ENCODE measurements around the gene CLCN7. TPM values are rescaled to one million over a fixed set of nuclear protein-coding genes. Genes with fewer than 3 reads are reported as not detected.

The CLCN7 gene
- polyA plus RNA-seq, 1 of the 3 experiments (the other 2 are of a cell fraction), result 44.3 TPM

DNA sequence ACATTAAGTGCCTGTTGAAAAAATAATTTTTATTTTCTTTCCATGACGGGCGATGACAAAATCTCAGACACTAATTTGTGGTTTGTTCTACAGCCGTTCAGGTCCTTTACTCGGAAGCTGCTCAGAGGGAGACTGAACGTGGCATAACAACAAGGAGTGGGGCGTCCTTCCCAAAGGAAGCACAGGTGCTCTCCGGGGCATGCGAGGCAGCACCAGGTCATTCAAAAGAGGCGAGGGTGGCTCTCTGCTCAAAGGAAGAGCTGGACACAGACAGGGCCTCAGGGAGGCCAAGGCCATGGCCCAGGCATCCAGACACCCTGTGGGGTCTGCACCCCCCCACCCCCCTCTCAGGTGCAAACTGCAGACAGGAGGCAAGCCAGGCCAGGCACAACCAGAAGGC is 76.5 kb downstream of the CLCN7 start:
- POLR2A ChIA-PET, result no interaction called here
- H3F3A ChIP-seq (replicated peaks; ENCODE audit: insufficient read depth), result no peaks in the 10 kb centered on the region
- no peaks in the 10 kb centered on the region for H3K27me3 ChIP-seq (ENCODE audit: insufficient read depth)
- no peak overlapping the region for H2AFZ ChIP-seq (ENCODE audit: low read depth)
- CTCF ChIA-PET, result no interaction called here
- H3K9ac ChIP-seq, result no peak overlapping the region
- H3K9me2 ChIP-seq, result no peaks in the 10 kb centered on the region
- no peaks in the 10 kb centered on the region for H3K79me2 ChIP-seq (ENCODE audit: insufficient read depth)
- H4K20me1 ChIP-seq (ENCODE audit: insufficient read depth), result no peaks in the 10 kb centered on the region
- H3K9me3 ChIP-seq, result no peaks in the 10 kb centered on the region
- H3K4me1 ChIP-seq (ENCODE audit: control insufficient read depth in 1 of 2, insufficient read depth in 2 of 2, low read depth in 1 of 2, low read length in 1 of 2), result no peaks in the 10 kb centered on the region
- no peak overlapping the region for H3K4me2 ChIP-seq
- WGBS (ENCODE audit: low lambda C conversion rate), result 95% methylated on average over 9 of the region's 9 CpGs
- peak; percentile 20 for DNase-seq
- H3K36me3 ChIP-seq (replicated peaks in 1 of 2; ENCODE audit: control insufficient read depth in 1 of 2, insufficient read depth in 2 of 2, low read length in 1 of 2), result peaks cover 0 to 10% of the 10 kb centered on the region in 2 experiments
- H3K27ac ChIP-seq (ENCODE audit: low read depth in 2 of 2, low read length in 1 of 2), result no peak overlapping the region
- no peak overlapping the region for H3K4me3 ChIP-seq (ENCODE audit: low read depth in 2 of 2, low read length in 1 of 2)
- TF ChIP-seq RXRA (IDR thresholded peaks at IDR 0.05; ENCODE audit: borderline replicate concordance, low read depth) (no peak), TAF1 (IDR thresholded peaks at IDR 0.05; ENCODE audit: borderline replicate concordance, low read depth, low read length) (no peak), GATA2 (CRISPR knock-in tag; IDR thresholded peaks at IDR 0.05) (no peak), MEF2A (IDR thresholded peaks at IDR 0.05; ENCODE audit: borderline replicate concordance, low read depth) (no peak), EP300 (IDR thresholded peaks at IDR 0.05; ENCODE audit: borderline replicate concordance in 1 of 2, low read depth in 1 of 2, low read length in 1 of 2) (no peak), ELF1 (IDR thresholded peaks at IDR 0.05) (no peak), GABPA (IDR thresholded peaks at IDR 0.05; ENCODE audit: low read depth) (no peak), MXI1 (IDR thresholded peaks at IDR 0.05; ENCODE audit: low read depth, low read length) (no peak), YY1 (IDR thresholded peaks at IDR 0.05; ENCODE audit: low read depth) (no peak), SMC3 (IDR thresholded peaks at IDR 0.05; ENCODE audit: low read depth, low read length) (no peak)

DNA sequence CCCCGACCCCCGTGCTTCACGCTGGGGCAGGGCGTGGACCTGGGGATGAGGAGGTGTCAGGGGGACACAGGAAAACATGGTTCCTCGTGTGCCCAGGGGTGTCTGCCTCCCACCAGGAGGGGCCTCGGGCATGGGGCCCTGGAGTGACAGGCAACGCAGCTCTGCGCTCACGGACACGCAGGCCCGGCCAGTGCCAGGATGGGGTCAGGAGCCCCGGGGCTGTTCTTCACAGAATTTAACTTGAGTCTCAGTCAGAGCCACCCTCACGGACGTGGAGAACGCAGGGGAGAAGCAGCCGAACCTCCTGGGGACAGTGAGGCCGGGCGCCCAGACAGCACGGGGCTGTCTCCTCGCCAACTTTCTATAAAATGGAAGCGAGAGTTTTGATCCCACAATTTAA is 77.0 kb downstream of the CLCN7 start:
- ChIA-PET CTCF (no interaction called here), POLR2A (no interaction called here)
- Histone ChIP-seq H4K20me1 (ENCODE audit: insufficient read depth) (no peaks in the 10 kb centered on the region), H3F3A (replicated peaks; ENCODE audit: insufficient read depth) (no peaks in the 10 kb centered on the region), H2AFZ (ENCODE audit: low read depth) (no peak overlapping the region), H3K27me3 (ENCODE audit: insufficient read depth) (no peaks in the 10 kb centered on the region), H3K9me3 (no peaks in the 10 kb centered on the region), H3K36me3 (replicated peaks in 1 of 2; ENCODE audit: control insufficient read depth in 1 of 2, insufficient read depth in 2 of 2, low read length in 1 of 2) (peaks cover 0 to 13% of the 10 kb centered on the region in 2 experiments), H3K4me1 (ENCODE audit: control insufficient read depth in 1 of 2, insufficient read depth in 2 of 2, low read depth in 1 of 2, low read length in 1 of 2) (no peaks in the 10 kb centered on the region), H3K9me2 (no peaks in the 10 kb centered on the region), H3K79me2 (ENCODE audit: insufficient read depth) (no peaks in the 10 kb centered on the region), H3K27ac (ENCODE audit: low read depth in 2 of 2, low read length in 1 of 2) (no peak overlapping the region), H3K4me2 (no peak overlapping the region), H3K4me3 (ENCODE audit: low read depth in 2 of 2, low read length in 1 of 2) (no peak overlapping the region), H3K9ac (no peak overlapping the region)
- TF ChIP-seq RXRA (IDR thresholded peaks at IDR 0.05; ENCODE audit: borderline replicate concordance, low read depth) (no peak), FOXJ3 (CRISPR knock-in tag; IDR thresholded peaks at IDR 0.05) (no peak), RAD21 (IDR thresholded peaks at IDR 0.05; ENCODE audit: low read length) (no peak), TAF1 (IDR thresholded peaks at IDR 0.05; ENCODE audit: borderline replicate concordance, low read depth, low read length) (no peak)
- TF ChIP-seq, protein P1, sequence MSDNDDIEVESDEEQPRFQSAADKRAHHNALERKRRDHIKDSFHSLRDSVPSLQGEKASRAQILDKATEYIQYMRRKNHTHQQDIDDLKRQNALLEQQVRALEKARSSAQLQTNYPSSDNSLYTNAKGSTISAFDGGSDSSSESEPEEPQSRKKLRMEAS (IDR thresholded peaks at IDR 0.05; ENCODE audit: low read depth), result no peak
- TF ChIP-seq, protein P2, sequence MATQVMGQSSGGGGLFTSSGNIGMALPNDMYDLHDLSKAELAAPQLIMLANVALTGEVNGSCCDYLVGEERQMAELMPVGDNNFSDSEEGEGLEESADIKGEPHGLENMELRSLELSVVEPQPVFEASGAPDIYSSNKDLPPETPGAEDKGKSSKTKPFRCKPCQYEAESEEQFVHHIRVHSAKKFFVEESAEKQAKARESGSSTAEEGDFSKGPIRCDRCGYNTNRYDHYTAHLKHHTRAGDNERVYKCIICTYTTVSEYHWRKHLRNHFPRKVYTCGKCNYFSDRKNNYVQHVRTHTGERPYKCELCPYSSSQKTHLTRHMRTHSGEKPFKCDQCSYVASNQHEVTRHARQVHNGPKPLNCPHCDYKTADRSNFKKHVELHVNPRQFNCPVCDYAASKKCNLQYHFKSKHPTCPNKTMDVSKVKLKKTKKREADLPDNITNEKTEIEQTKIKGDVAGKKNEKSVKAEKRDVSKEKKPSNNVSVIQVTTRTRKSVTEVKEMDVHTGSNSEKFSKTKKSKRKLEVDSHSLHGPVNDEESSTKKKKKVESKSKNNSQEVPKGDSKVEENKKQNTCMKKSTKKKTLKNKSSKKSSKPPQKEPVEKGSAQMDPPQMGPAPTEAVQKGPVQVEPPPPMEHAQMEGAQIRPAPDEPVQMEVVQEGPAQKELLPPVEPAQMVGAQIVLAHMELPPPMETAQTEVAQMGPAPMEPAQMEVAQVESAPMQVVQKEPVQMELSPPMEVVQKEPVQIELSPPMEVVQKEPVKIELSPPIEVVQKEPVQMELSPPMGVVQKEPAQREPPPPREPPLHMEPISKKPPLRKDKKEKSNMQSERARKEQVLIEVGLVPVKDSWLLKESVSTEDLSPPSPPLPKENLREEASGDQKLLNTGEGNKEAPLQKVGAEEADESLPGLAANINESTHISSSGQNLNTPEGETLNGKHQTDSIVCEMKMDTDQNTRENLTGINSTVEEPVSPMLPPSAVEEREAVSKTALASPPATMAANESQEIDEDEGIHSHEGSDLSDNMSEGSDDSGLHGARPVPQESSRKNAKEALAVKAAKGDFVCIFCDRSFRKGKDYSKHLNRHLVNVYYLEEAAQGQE (IDR thresholded peaks at IDR 0.05; ENCODE audit: low read depth, low read length), result no peak
- WGBS (ENCODE audit: low lambda C conversion rate), result 96% methylated on average over 9 of the region's 21 CpGs
- DNase-seq, result peak; percentile 25

Data from SK-N-SH (cell line).